IPS DF 6.9 (cell line): ENCODE results near the gene CPXM2.

ENCODE experiments used
- DNase-seq: peaks from one replicate; pipeline ENCODE4 v3.0.0-alpha.2; 2013; ENCODE audit warnings: low read depth, low spot score
- H3K27ac ChIP-seq: one replicate; pipeline ENCODE4 v1.5.1; 2013; ENCODE audit warnings: low read length, control low read depth
- H3K27me3 ChIP-seq: 2 replicates; pipeline ENCODE4 v1.6.1; 2013; ENCODE audit warnings: mild to moderate bottlenecking, low read length; ENCODE audit not compliant: control insufficient read depth, insufficient read depth
- H3K36me3 ChIP-seq: 2 replicates; pipeline ENCODE4 v1.6.1; 2013; ENCODE audit warnings: low read length; ENCODE audit not compliant: control insufficient read depth, insufficient read depth
- H3K4me1 ChIP-seq: 2 replicates; pipeline ENCODE4 v1.6.1; 2013; ENCODE audit warnings: low read length; ENCODE audit not compliant: control insufficient read depth, insufficient read depth
- H3K4me3 ChIP-seq: 2 replicates; pipeline ENCODE4 v1.5.1; 2013; ENCODE audit warnings: mild to moderate bottlenecking, low read length
- H3K9me3 ChIP-seq: 2 replicates; pipeline ENCODE4 v1.6.1; 2013; ENCODE audit warnings: low read length, inconsistent platforms; ENCODE audit not compliant: control insufficient read depth, insufficient read depth
- WGBS: extraction: QIAGEN DNeasy Blood & Tissue Kit; methylation state at CpG from one replicate; pipeline ENCODE4 v1.1.7; 2013; ENCODE audit warnings: mixed read lengths, missing lambda C conversion rate; ENCODE audit not compliant: insufficient read length, insufficient coverage; 5-methylcytosine and 5-hydroxymethylcytosine counted together

Gene CPXM2

DNA sequence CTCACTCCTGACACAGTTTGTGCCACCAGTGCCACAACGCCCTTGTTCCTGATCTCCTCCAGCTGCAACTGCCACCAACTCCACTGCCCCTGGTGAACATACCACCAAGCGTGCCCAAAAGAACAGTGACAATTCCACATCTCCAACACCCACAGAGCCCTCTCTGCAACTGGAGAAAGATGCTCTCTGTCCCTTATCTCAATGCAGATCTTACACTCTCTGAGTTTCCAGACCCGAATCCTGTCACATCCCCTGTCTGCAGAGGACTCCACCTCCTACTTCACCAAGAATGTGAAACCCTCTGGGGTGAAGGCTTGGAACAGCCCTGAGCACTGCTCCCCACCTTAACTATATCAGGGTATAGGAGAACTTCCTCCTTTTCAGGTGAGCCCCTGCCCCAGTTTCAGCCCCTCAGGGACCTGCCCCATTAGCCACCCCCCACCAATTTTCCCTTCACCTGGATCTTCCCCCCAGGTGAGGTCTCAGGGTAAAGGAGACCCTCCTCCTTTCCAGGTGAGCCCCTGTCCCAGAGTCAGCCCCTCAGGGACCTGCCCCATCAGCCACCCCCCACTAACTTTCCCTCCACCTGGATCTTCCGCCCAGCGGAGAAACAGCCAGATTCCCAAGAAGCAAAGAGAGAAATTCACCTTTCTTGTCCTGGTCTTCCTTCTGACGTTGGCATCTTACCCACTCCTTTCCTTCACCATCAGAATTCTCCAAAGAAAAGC lies 55.0 kb downstream of the CPXM2 start:
- Histone ChIP-seq H3K9me3 (no peaks in the 10 kb centered on the region), H3K4me1 (peaks cover 1% of the 10 kb centered on the region; the same call in 1 of the 2 replicates), H3K36me3 (no peaks in the 10 kb centered on the region), H3K27ac (no peak overlapping the region), H3K4me3 (no peak overlapping the region), H3K27me3 (no peaks in the 10 kb centered on the region)
- no CpG with 5 or more reads among the region's 6 CpGs for WGBS
- no peak for DNase-seq

DNA sequence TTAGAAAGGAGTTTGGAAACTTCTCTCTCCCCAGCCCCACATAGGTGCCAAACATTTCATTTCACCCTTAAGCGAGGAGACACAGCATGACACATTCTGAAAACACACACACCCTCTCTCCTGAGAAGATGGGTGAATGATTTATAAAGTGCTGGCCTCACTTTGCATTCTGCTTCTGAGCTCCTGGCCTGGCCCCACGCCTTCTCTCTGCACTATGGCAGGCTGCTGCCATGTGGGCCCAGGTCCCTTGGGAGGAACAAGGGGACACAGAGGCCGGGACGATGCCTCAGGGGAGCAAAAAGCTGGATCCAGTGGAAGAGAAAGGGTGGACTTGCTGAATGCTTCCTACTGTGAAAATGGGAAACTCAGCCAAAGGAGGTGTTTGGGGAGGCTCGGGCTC lies 56.0 kb downstream of the CPXM2 start:
- peaks cover 1% of the 10 kb centered on the region; the same call in 1 of the 2 replicates for H3K4me1 ChIP-seq
- WGBS = no CpG with 5 or more reads among the region's 5 CpGs
- H3K4me3 ChIP-seq = no peak overlapping the region
- H3K9me3 ChIP-seq = no peaks in the 10 kb centered on the region
- DNase-seq = no peak
- H3K27ac ChIP-seq = no peak overlapping the region
- H3K36me3 ChIP-seq = no peaks in the 10 kb centered on the region
- no peaks in the 10 kb centered on the region for H3K27me3 ChIP-seq

DNA sequence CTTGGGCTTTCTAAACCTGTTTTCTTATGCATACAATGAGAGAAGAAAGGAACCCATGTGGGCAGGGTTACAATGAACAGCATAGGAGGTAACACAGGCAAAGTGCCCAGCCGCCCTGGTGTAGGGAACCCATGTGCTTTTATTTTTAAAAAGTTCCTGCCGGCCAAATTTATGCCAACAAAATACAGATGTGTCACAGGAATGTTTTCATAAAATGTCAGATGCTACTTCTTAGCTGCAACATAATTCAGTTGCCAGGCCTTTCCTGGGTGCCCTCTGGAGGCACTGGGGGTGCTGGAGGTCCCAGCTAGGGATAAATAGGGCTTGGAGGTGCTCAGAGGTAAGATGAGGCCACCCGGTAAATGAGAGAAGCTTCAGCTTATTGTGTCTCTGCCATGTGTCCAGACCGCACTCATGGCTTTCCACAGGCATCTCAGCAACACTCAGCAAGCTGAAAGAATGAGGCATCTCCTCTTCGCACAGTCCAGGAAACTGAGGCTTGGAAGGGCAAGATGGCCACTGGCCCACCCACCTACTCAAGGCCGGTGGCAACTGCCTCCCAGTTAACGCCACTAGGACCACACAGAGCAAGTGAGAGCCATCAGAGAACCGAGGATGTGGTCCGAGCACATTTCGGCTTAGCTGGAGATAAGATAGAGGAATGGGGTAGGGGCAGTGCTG lies 58.3 kb downstream of the CPXM2 start:
- no peaks in the 10 kb centered on the region for H3K9me3 ChIP-seq
- H3K4me3 ChIP-seq = no peak overlapping the region
- 0 out of 2 replicates have a peak, but pooled peaks cover 1% of the 10 kb centered on the region for H3K4me1 ChIP-seq
- no peak overlapping the region for H3K27ac ChIP-seq
- no peaks in the 10 kb centered on the region for H3K36me3 ChIP-seq
- WGBS = no CpG with 5 or more reads among the region's 10 CpGs
- DNase-seq = no peak
- no peaks in the 10 kb centered on the region for H3K27me3 ChIP-seq

DNA sequence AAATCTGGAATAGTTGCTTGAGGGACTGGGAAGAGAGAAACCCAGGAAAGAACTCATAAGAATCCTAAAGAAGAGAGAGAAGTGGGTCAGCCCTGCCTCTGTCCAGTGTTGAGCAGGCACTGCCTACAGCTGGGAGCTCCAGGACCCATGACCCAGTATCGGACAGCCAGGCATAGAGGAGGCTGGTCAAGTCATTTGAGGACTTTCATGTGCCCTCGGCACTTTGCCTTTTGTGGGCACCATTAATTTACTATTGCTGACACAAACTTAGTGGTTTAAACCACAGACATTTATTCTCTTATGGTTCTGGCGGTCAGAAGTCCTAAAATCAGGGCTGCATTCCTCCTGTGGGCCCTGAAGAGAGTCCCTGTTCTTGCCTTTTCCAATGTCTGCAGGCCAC lies 60.3 kb downstream of the CPXM2 start:
- Histone ChIP-seq H3K4me3 (no peak overlapping the region), H3K9me3 (no peaks in the 10 kb centered on the region), H3K27ac (no peak overlapping the region), H3K27me3 (no peaks in the 10 kb centered on the region), H3K36me3 (no peaks in the 10 kb centered on the region), H3K4me1 (0 out of 2 replicates have a peak, but pooled peaks cover 1% of the 10 kb centered on the region)
- WGBS = no CpG with 5 or more reads among the region's 3 CpGs
- DNase-seq = no peak

DNA sequence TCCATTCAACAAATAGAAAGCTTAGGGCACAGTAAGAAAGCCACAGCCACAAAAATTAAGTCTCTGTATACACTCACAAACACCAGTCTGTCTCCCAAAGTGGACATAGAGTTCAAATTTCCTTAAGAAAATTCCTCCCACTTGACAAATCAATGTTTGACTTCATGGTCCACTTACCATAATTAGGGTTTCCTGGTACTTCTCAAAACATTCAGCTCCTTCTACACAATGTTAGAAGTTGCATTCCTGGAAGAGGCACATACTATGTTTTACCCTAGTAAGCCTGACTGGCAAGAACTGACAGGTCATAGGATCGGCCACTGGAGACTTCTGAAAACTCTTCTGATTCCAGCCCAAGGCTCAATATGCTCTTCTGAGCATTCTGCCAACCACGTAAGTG lies 70.5 kb downstream of the CPXM2 start:
- Histone ChIP-seq H3K4me1 (no peaks in the 10 kb centered on the region), H3K27me3 (no peaks in the 10 kb centered on the region), H3K36me3 (no peaks in the 10 kb centered on the region), H3K27ac (no peak overlapping the region), H3K4me3 (no peak overlapping the region), H3K9me3 (no peaks in the 10 kb centered on the region)
- no peak for DNase-seq
- no CpG with 5 or more reads among the region's 2 CpGs for WGBS

DNA sequence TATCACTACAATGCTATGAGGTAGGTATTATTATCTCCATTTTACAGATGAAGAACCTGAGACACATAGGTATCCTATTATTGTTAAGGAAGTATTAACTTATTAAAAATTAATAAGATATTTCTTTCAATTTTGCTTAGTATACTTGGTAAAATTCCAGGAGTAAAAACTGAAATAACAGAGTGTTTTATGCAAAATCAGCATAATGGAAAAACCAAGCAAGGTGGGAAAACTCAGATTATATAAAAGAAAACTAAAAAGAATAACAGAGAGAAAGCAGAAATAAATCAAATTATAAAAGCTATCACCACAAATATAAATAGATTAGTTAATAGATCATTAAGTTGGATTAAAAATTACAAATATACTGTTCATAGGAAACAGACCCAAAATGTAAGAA lies 82.0 kb downstream of the CPXM2 start:
- H3K4me3 ChIP-seq = no peak overlapping the region
- no peaks in the 10 kb centered on the region for H3K9me3 ChIP-seq
- H3K27me3 ChIP-seq = no peaks in the 10 kb centered on the region
- no peak overlapping the region for H3K27ac ChIP-seq
- H3K4me1 ChIP-seq = no peaks in the 10 kb centered on the region
- no peaks in the 10 kb centered on the region for H3K36me3 ChIP-seq
- DNase-seq = no peak

DNA sequence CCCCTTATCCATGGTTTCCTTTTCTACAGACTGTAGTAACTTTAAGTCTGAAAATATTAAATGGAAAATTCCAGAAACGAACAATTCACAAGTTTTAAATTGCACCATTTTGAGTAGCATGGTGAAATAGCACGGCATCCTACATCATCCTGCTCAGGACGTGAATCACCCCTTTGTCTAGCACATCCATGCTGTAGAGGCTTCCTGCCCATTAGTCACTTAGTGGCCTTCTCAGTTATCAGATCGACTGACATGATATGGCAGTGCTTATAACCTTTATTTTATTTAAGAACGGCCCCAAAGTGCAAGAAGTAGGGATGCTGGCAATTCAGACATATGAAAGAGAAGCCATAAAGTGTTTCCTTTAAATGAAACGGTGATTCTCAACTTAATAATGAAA lies 82.7 kb downstream of the CPXM2 start:
- no CpG with 5 or more reads among the region's 6 CpGs for WGBS

DNA sequence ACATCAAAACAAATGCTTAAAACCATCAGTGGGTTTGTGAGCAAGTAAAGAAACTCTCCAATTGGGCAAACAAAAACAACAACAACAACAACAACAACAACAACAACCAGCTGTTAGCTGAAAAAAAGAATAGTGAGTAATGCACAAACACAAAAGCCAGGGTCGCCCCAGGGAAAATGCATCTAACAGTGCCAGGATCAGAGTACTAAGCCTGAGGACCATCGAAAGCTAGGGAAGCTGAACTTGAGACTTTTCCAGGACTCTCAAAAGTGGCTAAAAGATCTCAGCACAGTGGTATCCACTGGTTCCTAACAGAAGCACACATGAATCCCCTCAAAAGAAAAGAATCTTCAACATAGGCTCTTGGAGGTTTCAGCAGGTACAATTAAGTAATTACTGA lies 83.3 kb downstream of the CPXM2 start:
- Histone ChIP-seq H3K36me3 (no peaks in the 10 kb centered on the region), H3K4me1 (no peaks in the 10 kb centered on the region), H3K27me3 (no peaks in the 10 kb centered on the region), H3K4me3 (no peak overlapping the region), H3K9me3 (no peaks in the 10 kb centered on the region), H3K27ac (no peak overlapping the region)
- no CpG with 5 or more reads among the region's 2 CpGs for WGBS
- no peak for DNase-seq

More for the DNA sequence above, 82.7 kb downstream of the CPXM2 start:
- H3K36me3 ChIP-seq = no peaks in the 10 kb centered on the region
- H3K4me1 ChIP-seq = no peaks in the 10 kb centered on the region
- no peaks in the 10 kb centered on the region for H3K9me3 ChIP-seq
- no peak for DNase-seq
- no peak overlapping the region for H3K27ac ChIP-seq
- H3K27me3 ChIP-seq = no peaks in the 10 kb centered on the region
- no peak overlapping the region for H3K4me3 ChIP-seq

DNA sequence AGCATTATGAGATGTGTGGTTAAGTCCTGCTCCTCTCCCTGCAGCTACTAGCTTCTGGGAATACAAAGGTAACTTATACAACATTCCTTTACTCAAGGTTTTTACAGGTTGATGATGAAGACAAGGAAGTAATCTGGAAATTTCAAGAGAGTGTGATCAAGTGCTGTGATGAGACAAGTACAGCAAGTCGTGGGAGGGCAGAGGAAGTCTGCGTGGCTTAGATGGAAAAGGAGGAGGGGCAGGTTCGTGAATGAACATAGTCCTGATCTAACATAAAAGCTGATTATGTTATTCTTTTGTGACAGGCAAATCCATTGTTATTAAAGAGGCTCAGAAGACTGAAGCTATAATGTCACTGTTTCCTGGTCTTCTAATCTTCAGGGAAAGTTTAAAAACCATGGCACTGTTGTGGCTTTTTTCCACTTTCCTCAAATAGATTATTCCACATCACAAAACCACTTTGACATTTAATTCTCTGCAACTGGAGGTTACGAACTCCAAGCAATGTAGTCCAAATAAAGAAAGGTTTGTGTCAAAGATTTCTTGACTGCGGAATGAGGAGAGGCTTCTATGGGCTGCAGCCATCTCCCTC lies 84.1 kb downstream of the CPXM2 start:
- no peak overlapping the region for H3K4me3 ChIP-seq
- no peak overlapping the region for H3K27ac ChIP-seq
- no peaks in the 10 kb centered on the region for H3K4me1 ChIP-seq
- no peak for DNase-seq
- no peaks in the 10 kb centered on the region for H3K36me3 ChIP-seq
- H3K9me3 ChIP-seq = no peaks in the 10 kb centered on the region
- no peaks in the 10 kb centered on the region for H3K27me3 ChIP-seq
- no CpG with 5 or more reads among the region's 5 CpGs for WGBS

DNA sequence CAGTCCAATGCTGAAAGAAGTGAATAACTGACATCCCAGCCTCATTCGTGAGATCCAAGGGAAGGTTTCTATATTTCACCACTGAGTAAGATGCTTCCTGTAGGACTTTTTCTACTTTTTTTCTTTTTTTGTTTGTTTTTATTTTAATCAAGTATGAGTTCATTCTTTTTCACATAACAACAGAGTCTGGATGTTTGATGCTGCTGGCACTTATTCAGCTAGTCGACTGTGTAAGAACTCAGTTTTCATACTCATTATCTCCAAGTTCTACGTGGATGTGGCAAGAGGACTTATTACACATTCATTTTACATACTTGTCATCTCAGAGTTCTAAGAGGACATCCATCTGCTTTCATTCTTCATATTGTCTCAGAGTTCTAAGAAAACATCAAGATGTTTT lies 86.9 kb downstream of the CPXM2 start:
- H3K27me3 ChIP-seq = no peaks in the 10 kb centered on the region
- no peak overlapping the region for H3K4me3 ChIP-seq
- WGBS = no CpG with 5 or more reads among the region's 3 CpGs
- no peaks in the 10 kb centered on the region for H3K9me3 ChIP-seq
- H3K36me3 ChIP-seq = no peaks in the 10 kb centered on the region
- no peak for DNase-seq
- no peaks in the 10 kb centered on the region for H3K4me1 ChIP-seq
- H3K27ac ChIP-seq = no peak overlapping the region
